GM19324 (cell line): ENCODE results near the gene TSNAX.
"Not testable (repeated sequence)": the region's sequence is repeated elsewhere in the genome, so short reads cannot be mapped to it uniquely, and the experiment has no call there.

Experiments used
- ATAC-seq: cut with Tn5 transposase; IDR thresholded peaks from one replicate; pipeline ENCODE4 v1.9.1; 2021; ENCODE audit warnings: mild to moderate bottlenecking, moderate library complexity; ENCODE audit not compliant: unreplicated experiment, low FRiP score

The TSNAX gene

GRCh38 chr1:231557898-231558707 lies 29.6 kb downstream of the TSNAX start:
- no peak for ATAC-seq

- no peak for ATAC-seq
These were observed 30.3 kb downstream of the TSNAX start for GRCh38 chr1:231558708-231559185.

- no peak for ATAC-seq
These were observed 33.3 kb downstream of the TSNAX start for GRCh38 chr1:231561647-231562383.

- ATAC-seq = no peak
These were observed 34.8 kb downstream of the TSNAX start for GRCh38 chr1:231563247-231563646.

- no peak for ATAC-seq
These were observed 35.9 kb downstream of the TSNAX start for GRCh38 chr1:231564373-231564772.

GRCh38 chr1:231566496-231566895 lies 38.0 kb downstream of the TSNAX start:
- no peak for ATAC-seq

GRCh38 chr1:231570262-231570661 lies 41.8 kb downstream of the TSNAX start:
- not testable (repeated sequence) for ATAC-seq

GRCh38 chr1:231571904-231572303 lies 43.4 kb downstream of the TSNAX start:
- ATAC-seq = no peak

- no peak for ATAC-seq
These were observed 47.0 kb downstream of the TSNAX start for GRCh38 chr1:231575472-231575871.

- ATAC-seq = no peak
These were observed 48.6 kb downstream of the TSNAX start for GRCh38 chr1:231576804-231577718.

- ATAC-seq = no peak
These were observed 52.4 kb downstream of the TSNAX start for GRCh38 chr1:231580874-231581273.

GRCh38 chr1:231581859-231582258 lies 53.4 kb downstream of the TSNAX start:
- ATAC-seq = no peak

GRCh38 chr1:231583376-231583775 lies 54.9 kb downstream of the TSNAX start:
- no peak for ATAC-seq

- ATAC-seq = no peak
These were observed 55.6 kb downstream of the TSNAX start for GRCh38 chr1:231584117-231584516.

GRCh38 chr1:231584921-231585320 lies 56.5 kb downstream of the TSNAX start:
- no peak for ATAC-seq

- ATAC-seq = no peak
These were observed 62.2 kb downstream of the TSNAX start for GRCh38 chr1:231590453-231591198.

GRCh38 chr1:231591466-231591865 lies 63.0 kb downstream of the TSNAX start:
- ATAC-seq = no peak

GRCh38 chr1:231592809-231593208 lies 64.3 kb downstream of the TSNAX start:
- no peak for ATAC-seq

- not testable (repeated sequence) for ATAC-seq
These were observed 64.8 kb downstream of the TSNAX start for GRCh38 chr1:231593264-231593663.

- ATAC-seq = no peak
These were observed 65.7 kb downstream of the TSNAX start for GRCh38 chr1:231594123-231594522.
